Measurements from ENCODE around the gene MITF.

MITF gene

GRCh38 chr3:69699183-69699582, 40.1 kb upstream of the MITF start:
- no peak for DNase-seq (ENCODE audit: insufficient read length, low spot score)
- no peak for FAIRE-seq
- TF ChIP-seq POLR2AphosphoS5 (IDR thresholded peaks at IDR 0.05; ENCODE audit: low read depth, low read length) (no peak), SPI1 (IDR thresholded peaks at IDR 0.05; ENCODE audit: low read depth, low read length) (no peak), PAX5 (IDR thresholded peaks at IDR 0.05; ENCODE audit: insufficient read depth, low read length, severe bottlenecking) (no peak), POLR2A (IDR thresholded peaks at IDR 0.05; ENCODE audit: low read depth, low read length) (no peak), POU2F2 (IDR thresholded peaks at IDR 0.05; ENCODE audit: low read depth, low read length) (no peak), TAF1 (IDR thresholded peaks at IDR 0.05; ENCODE audit: low read depth, low read length) (no peak)

- no peak for DNase-seq (ENCODE audit: insufficient read length, low spot score)
- no peak for TF ChIP-seq POLR2A (IDR thresholded peaks at IDR 0.05; ENCODE audit: low read depth, low read length)
- no peak for TF ChIP-seq POLR2AphosphoS5 (IDR thresholded peaks at IDR 0.05; ENCODE audit: low read depth, low read length)
- no peak for TF ChIP-seq POU2F2 (IDR thresholded peaks at IDR 0.05; ENCODE audit: low read depth, low read length)
- no peak for TF ChIP-seq PAX5 (IDR thresholded peaks at IDR 0.05; ENCODE audit: insufficient read depth, low read length, severe bottlenecking)
- no peak for TF ChIP-seq SPI1 (IDR thresholded peaks at IDR 0.05; ENCODE audit: low read depth, low read length)
- no peak for TF ChIP-seq TAF1 (IDR thresholded peaks at IDR 0.05; ENCODE audit: low read depth, low read length)
- FAIRE-seq = no peak
Measured at GRCh38 chr3:69700949-69701348, 38.3 kb upstream of the MITF start.

GRCh38 chr3:69710153-69710977, 28.9 kb upstream of the MITF start:
- no peak for DNase-seq (ENCODE audit: insufficient read length, low spot score)
- no peak for FAIRE-seq
- no peak for TF ChIP-seq SPI1 (IDR thresholded peaks at IDR 0.05; ENCODE audit: low read depth, low read length)
- no peak for TF ChIP-seq TAF1 (IDR thresholded peaks at IDR 0.05; ENCODE audit: low read depth, low read length)
- no peak for TF ChIP-seq PAX5 (IDR thresholded peaks at IDR 0.05; ENCODE audit: insufficient read depth, low read length, severe bottlenecking)
- no peak for TF ChIP-seq POLR2A (IDR thresholded peaks at IDR 0.05; ENCODE audit: low read depth, low read length)
- TF ChIP-seq POLR2AphosphoS5 (IDR thresholded peaks at IDR 0.05; ENCODE audit: low read depth, low read length) = no peak
- TF ChIP-seq POU2F2 (IDR thresholded peaks at IDR 0.05; ENCODE audit: low read depth, low read length) = no peak

GRCh38 chr3:69712269-69712668, 27.0 kb upstream of the MITF start:
- DNase-seq (ENCODE audit: insufficient read length, low spot score) (no peak), FAIRE-seq (no peak)
- TF ChIP-seq POU2F2 (IDR thresholded peaks at IDR 0.05; ENCODE audit: low read depth, low read length) = no peak
- no peak for TF ChIP-seq POLR2AphosphoS5 (IDR thresholded peaks at IDR 0.05; ENCODE audit: low read depth, low read length)
- TF ChIP-seq POLR2A (IDR thresholded peaks at IDR 0.05; ENCODE audit: low read depth, low read length) = no peak
- no peak for TF ChIP-seq TAF1 (IDR thresholded peaks at IDR 0.05; ENCODE audit: low read depth, low read length)
- no peak for TF ChIP-seq PAX5 (IDR thresholded peaks at IDR 0.05; ENCODE audit: insufficient read depth, low read length, severe bottlenecking)
- TF ChIP-seq SPI1 (IDR thresholded peaks at IDR 0.05; ENCODE audit: low read depth, low read length) = no peak

- FAIRE-seq (no peak), DNase-seq (ENCODE audit: insufficient read length, low spot score) (no peak)
- no peak for TF ChIP-seq PAX5 (IDR thresholded peaks at IDR 0.05; ENCODE audit: insufficient read depth, low read length, severe bottlenecking)
- no peak for TF ChIP-seq POU2F2 (IDR thresholded peaks at IDR 0.05; ENCODE audit: low read depth, low read length)
- TF ChIP-seq SPI1 (IDR thresholded peaks at IDR 0.05; ENCODE audit: low read depth, low read length) = no peak
- no peak for TF ChIP-seq TAF1 (IDR thresholded peaks at IDR 0.05; ENCODE audit: low read depth, low read length)
- no peak for TF ChIP-seq POLR2AphosphoS5 (IDR thresholded peaks at IDR 0.05; ENCODE audit: low read depth, low read length)
- no peak for TF ChIP-seq POLR2A (IDR thresholded peaks at IDR 0.05; ENCODE audit: low read depth, low read length)
Measured at GRCh38 chr3:69712933-69713332, 26.3 kb upstream of the MITF start.

GRCh38 chr3:69715204-69715603, 24.1 kb upstream of the MITF start:
- TF ChIP-seq POLR2AphosphoS5 (IDR thresholded peaks at IDR 0.05; ENCODE audit: low read depth, low read length) (no peak), POLR2A (IDR thresholded peaks at IDR 0.05; ENCODE audit: low read depth, low read length) (no peak), PAX5 (IDR thresholded peaks at IDR 0.05; ENCODE audit: insufficient read depth, low read length, severe bottlenecking) (no peak), POU2F2 (IDR thresholded peaks at IDR 0.05; ENCODE audit: low read depth, low read length) (no peak), SPI1 (IDR thresholded peaks at IDR 0.05; ENCODE audit: low read depth, low read length) (peak; percentile 70)
- DNase-seq (ENCODE audit: insufficient read length, low spot score) (no peak), FAIRE-seq (no peak)

- TF ChIP-seq SPI1 (IDR thresholded peaks at IDR 0.05; ENCODE audit: low read depth, low read length) = no peak
- TF ChIP-seq TAF1 (IDR thresholded peaks at IDR 0.05; ENCODE audit: low read depth, low read length) = no peak
- no peak for TF ChIP-seq POLR2AphosphoS5 (IDR thresholded peaks at IDR 0.05; ENCODE audit: low read depth, low read length)
- no peak for TF ChIP-seq POU2F2 (IDR thresholded peaks at IDR 0.05; ENCODE audit: low read depth, low read length)
- no peak for TF ChIP-seq POLR2A (IDR thresholded peaks at IDR 0.05; ENCODE audit: low read depth, low read length)
- TF ChIP-seq PAX5 (IDR thresholded peaks at IDR 0.05; ENCODE audit: insufficient read depth, low read length, severe bottlenecking) = no peak
- no peak for FAIRE-seq
- DNase-seq (ENCODE audit: insufficient read length, low spot score) = no peak
Measured at GRCh38 chr3:69716119-69716518, 23.1 kb upstream of the MITF start.

- TF ChIP-seq POU2F2 (IDR thresholded peaks at IDR 0.05; ENCODE audit: low read depth, low read length) (no peak), PAX5 (IDR thresholded peaks at IDR 0.05; ENCODE audit: insufficient read depth, low read length, severe bottlenecking) (no peak), POLR2AphosphoS5 (IDR thresholded peaks at IDR 0.05; ENCODE audit: low read depth, low read length) (no peak), TAF1 (IDR thresholded peaks at IDR 0.05; ENCODE audit: low read depth, low read length) (no peak)
- DNase-seq (ENCODE audit: insufficient read length, low spot score) (no peak), FAIRE-seq (no peak)
Measured at GRCh38 chr3:69718866-69719586, 20.2 kb upstream of the MITF start.

GRCh38 chr3:69719587-69720122, 19.6 kb upstream of the MITF start:
- TF ChIP-seq POU2F2 (IDR thresholded peaks at IDR 0.05; ENCODE audit: low read depth, low read length) = no peak
- TF ChIP-seq POLR2A (IDR thresholded peaks at IDR 0.05; ENCODE audit: low read depth, low read length) = no peak
- no peak for TF ChIP-seq POLR2AphosphoS5 (IDR thresholded peaks at IDR 0.05; ENCODE audit: low read depth, low read length)
- no peak for TF ChIP-seq SPI1 (IDR thresholded peaks at IDR 0.05; ENCODE audit: low read depth, low read length)
- no peak for TF ChIP-seq TAF1 (IDR thresholded peaks at IDR 0.05; ENCODE audit: low read depth, low read length)
- no peak for TF ChIP-seq PAX5 (IDR thresholded peaks at IDR 0.05; ENCODE audit: insufficient read depth, low read length, severe bottlenecking)
- FAIRE-seq (no peak), DNase-seq (ENCODE audit: insufficient read length, low spot score) (no peak)

Data from GM12891 (cell line).